Kidney (tissue), 14 donors: ENCODE data around the gene HOXB7. TPM values are rescaled to one million over a fixed set of nuclear protein-coding genes. Genes with fewer than 3 reads are reported as not detected.

Experiments
- DNase-seq, 5 donors: peaks; one replicate each; pipeline ENCODE4 v3.0.0-alpha.2; 2013 to 2020
- FAIRE-seq: peaks from 2 replicates; lab custom pipeline; 2012; peaks lifted over from hg19 to GRCh38; lab: Jason Lieb, UNC
- H3K27ac ChIP-seq, 2 donors: one replicate each; pipeline ENCODE4 v1.7.0; 2013; ENCODE audit warnings: low read depth in 2 of 2, low read length in 2 of 2, inconsistent platforms in 1 of 2
- H3K27me3 ChIP-seq: one replicate; pipeline ENCODE4 v1.7.1; 2013; ENCODE audit warnings: low read length, inconsistent platforms; ENCODE audit not compliant: control insufficient read depth, insufficient read depth
- H3K36me3 ChIP-seq, 3 donors: one replicate each; pipeline versions ENCODE4 v1.7.0 to v1.7.1; 2013; ENCODE audit warnings: low read length in 3 of 3, control low read depth in 1 of 3, inconsistent platforms in 1 of 3; ENCODE audit not compliant: insufficient read depth in 3 of 3, control insufficient read depth in 2 of 3
- H3K4me1 ChIP-seq, 3 donors: one replicate each; pipeline versions ENCODE4 v1.7.0 to v1.7.1; 2013; ENCODE audit warnings: low read length in 3 of 3, inconsistent platforms in 1 of 3, low read depth in 1 of 3; ENCODE audit not compliant: control insufficient read depth in 2 of 3, insufficient read depth in 2 of 3
- H3K4me3 ChIP-seq, 3 donors: one replicate each; pipeline versions ENCODE4 v1.7.0 to v1.8.1; 2013; ENCODE audit warnings: low read length in 3 of 3, control low read depth in 1 of 3, inconsistent platforms in 1 of 3
- H3K9ac ChIP-seq, 3 donors: one replicate each; pipeline versions ENCODE4 v1.7.0 to v1.7.1; 2013; ENCODE audit warnings: low read length in 3 of 3, control low read depth in 1 of 3, inconsistent platforms in 1 of 3
- H3K9me3 ChIP-seq, 3 donors: one replicate each; pipeline versions ENCODE4 v1.7.0 to v1.7.1; 2013; ENCODE audit warnings: low read length in 3 of 3, control low read depth in 1 of 3, inconsistent platforms in 1 of 3; ENCODE audit not compliant: control insufficient read depth in 2 of 3, insufficient read depth in 1 of 3
- CTCF ChIP-seq: IDR thresholded peaks from 3 replicates; pipeline ENCODE4 v1.5.1; 2012; ENCODE audit warnings: mild to moderate bottlenecking, moderate library complexity, borderline replicate concordance; ENCODE audit not compliant: insufficient read depth; ENCODE audit errors: extremely low read depth
- intact Hi-C: fragments of 100-400 bp; cut with DNase I; formaldehyde crosslinking; loops from one replicate; pipeline ENCODE4 v1.11.1; 2022
- polyA plus RNA-seq: library from polyadenylated mRNA; stranded (reverse); fragments of 350-450 nt; fragmentation: Illumina TruSeq; extraction: RNeasy Lipid Tissue Mini Kit (QIAGEN cat#74804); gene quantifications from one replicate; pipeline ENCODE4 v1.2.3, GENCODE V29; 2014; ENCODE audit warnings: low read depth, low replicate concordance; ENCODE audit not compliant: insufficient read depth
- total RNA-seq: library from RNA; stranded (reverse); fragmentation: NEBNext Ultra II Directional; extraction: Animal tissue kit (Norgen Biotek cat#: 25700); gene quantifications from one replicate; pipeline ENCODE4 v1.2.1, GENCODE V29; 2021
- donor health status: control.
- donor health status: control.
- donor health status: control.
- donor health status: control.
- donor health status: control.
- donor health status: DM: yes; HTN: yes; CAD: no.
- donor health status: Normal renal cell carcinoma (clear cell type).

HOXB7 gene
- total and polyA plus RNA-seq, 2 donors from 2014 or later, result 45.4 to 49.6 TPM

DNA sequence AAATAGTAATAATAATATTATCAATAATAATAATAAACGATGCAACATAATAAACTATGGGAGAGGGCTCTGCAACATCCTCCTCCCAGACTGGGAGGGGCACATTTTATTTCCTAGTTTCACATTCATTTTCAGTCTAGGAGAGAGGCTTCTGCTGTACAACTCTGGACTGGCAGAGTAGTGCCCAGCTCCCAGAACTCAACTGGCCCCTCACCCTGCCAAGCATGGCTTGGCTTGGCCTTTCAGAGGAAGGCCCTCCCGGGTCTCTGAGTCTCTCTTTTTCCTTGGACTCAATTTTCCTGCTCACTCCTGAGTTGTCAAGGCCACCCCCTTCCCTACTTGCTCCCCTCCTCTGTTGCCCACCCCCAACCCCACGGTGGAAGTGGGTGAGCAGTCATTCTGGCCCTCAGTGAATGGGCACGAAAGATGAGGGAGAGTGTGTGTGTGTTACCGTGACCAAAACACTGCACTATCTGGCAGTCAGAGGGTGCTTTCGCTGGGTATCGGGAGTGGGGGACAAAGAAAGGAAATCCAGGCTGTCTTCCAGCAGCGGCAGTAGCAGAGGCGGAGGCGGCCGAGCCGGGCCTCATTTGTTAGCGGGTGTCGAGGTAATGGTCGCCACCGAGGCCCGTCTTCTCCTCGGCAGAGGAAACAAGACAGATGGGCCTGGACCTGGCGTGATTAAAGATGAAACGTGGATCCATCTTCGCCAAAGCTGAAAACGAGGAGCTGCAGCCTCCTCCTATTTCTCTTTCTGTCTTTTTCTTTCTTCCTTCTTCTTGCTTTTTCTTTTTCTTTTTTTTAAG lies 34.9 kb downstream of the HOXB7 start:
- Histone ChIP-seq H3K36me3 (no peaks in the 10 kb centered on the region), H3K4me1 (peaks cover 6 to 24% (median 11%) of the 10 kb centered on the region in 3 donors), H3K27me3 (no peaks in the 10 kb centered on the region), H3K4me3 (peak overlapping the region in 2 of 3 donors; percentile 38 to 50), H3K27ac (peak overlapping the region; percentile 91 to 97), H3K9ac (peak overlapping the region; percentile 10 to 82 (median 18)), H3K9me3 (no peaks in the 10 kb centered on the region)
- TF ChIP-seq CTCF, result no peak
- DNase-seq (peak in 1 of 5 donors; percentile 30), FAIRE-seq (no peak)
- intact Hi-C loops, result loop anchor here (5.0 kb wide), 1 partner anchor 34 kb away; no protein-coding TSS in a partner anchor

- Histone ChIP-seq H3K4me3 (peak overlapping the region in 1 of 3 donors; percentile 45), H3K36me3 (no peaks in the 10 kb centered on the region), H3K27me3 (no peaks in the 10 kb centered on the region), H3K9me3 (no peaks in the 10 kb centered on the region), H3K4me1 (peaks cover 7 to 26% (median 11%) of the 10 kb centered on the region in 3 donors), H3K9ac (peak overlapping the region in 2 of 3 donors; percentile 37 to 82), H3K27ac (peak overlapping the region; percentile 26 to 51)
- no peak for DNase-seq
- TF ChIP-seq CTCF, result no peak
- no peak for FAIRE-seq
- intact Hi-C loops, result loop anchor here (5.0 kb wide), 1 partner anchor 33 kb away; no protein-coding TSS in a partner anchor
Measured at GRCh38 chr17:48575066-48575582, 35.7 kb downstream of the HOXB7 start.

DNA sequence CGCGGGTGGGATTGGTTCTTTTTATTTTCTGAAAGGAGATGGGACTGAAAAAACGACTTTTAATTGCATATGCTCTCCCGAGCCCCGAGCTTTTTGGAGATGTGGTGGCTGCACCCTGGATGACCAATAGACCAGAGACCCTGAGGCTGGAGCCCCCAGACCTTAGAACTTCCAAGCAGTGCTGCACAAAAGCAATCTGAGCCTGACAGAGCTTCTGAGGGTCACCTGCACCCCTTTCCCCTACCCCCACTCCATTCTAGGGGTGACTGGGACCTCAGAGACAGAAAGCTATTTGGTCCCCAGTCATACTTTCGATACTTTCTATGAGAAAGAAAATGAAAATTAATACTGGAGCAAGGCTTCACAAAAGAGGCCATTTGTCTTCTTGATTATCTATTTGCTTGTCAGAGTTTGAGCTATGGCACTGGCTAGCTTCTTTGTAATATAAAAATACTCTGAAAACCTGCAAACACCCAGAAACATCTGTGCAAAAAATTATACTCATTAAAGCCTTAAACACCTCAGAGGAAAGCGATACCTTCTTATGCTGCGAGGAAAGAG lies 36.2 kb downstream of the HOXB7 start:
- Histone ChIP-seq H3K36me3 (no peaks in the 10 kb centered on the region), H3K4me1 (peaks cover 11 to 28% (median 12%) of the 10 kb centered on the region in 3 donors), H3K4me3 (peak overlapping the region in 1 of 3 donors; percentile 45), H3K9me3 (no peaks in the 10 kb centered on the region), H3K9ac (peak overlapping the region in 2 of 3 donors; percentile 37 to 82), H3K27ac (peak overlapping the region; percentile 26 to 86), H3K27me3 (no peaks in the 10 kb centered on the region)
- no peak for DNase-seq
- intact Hi-C loops, result loop anchor here (5.0 kb wide), 1 partner anchor 32 kb away; no protein-coding TSS in a partner anchor
- FAIRE-seq, result no peak
- no peak for TF ChIP-seq CTCF
